GM12872 (cell line): ENCODE data around the gene ADH1B.

ENCODE experiments used
- CTCF ChIP-seq: IDR thresholded peaks from 3 replicates; pipeline ENCODE4 v1.5.1; 2011; ENCODE audit warnings: low read depth, mild to moderate bottlenecking, low read length, moderate library complexity; ENCODE audit not compliant: insufficient read depth

The ADH1B gene

GRCh38 chr4:99314211-99314610, 7.0 kb downstream of the ADH1B start:
- no peak for TF ChIP-seq CTCF

GRCh38 chr4:99310389-99310788, 10.8 kb downstream of the ADH1B start:
- TF ChIP-seq CTCF, result no peak

GRCh38 chr4:99305638-99306400, 15.4 kb downstream of the ADH1B start:
- no peak for TF ChIP-seq CTCF

- no peak for TF ChIP-seq CTCF
Measured at GRCh38 chr4:99301376-99302164, 19.6 kb downstream of the ADH1B start.

- no peak for TF ChIP-seq CTCF
Measured at GRCh38 chr4:99300934-99301333, 20.3 kb downstream of the ADH1B start.

GRCh38 chr4:99293357-99293756, 27.8 kb downstream of the ADH1B start:
- TF ChIP-seq CTCF, result no peak

GRCh38 chr4:99290848-99291786, 30.1 kb downstream of the ADH1B start, which contains the start of gene ADH1A:
Gene ADH1A (minus strand): TSS chr4:99290985. CDS start chr4:99290914, 71 bp downstream.
- no peak for TF ChIP-seq CTCF
